ENCODE measurements around the gene RNF34. TPM values are rescaled to one million over a fixed set of nuclear protein-coding genes. Genes with fewer than 3 reads are reported as not detected.

Gene RNF34
- total RNA-seq, 1 donor from 2014 or later: 60.7 TPM

DNA sequence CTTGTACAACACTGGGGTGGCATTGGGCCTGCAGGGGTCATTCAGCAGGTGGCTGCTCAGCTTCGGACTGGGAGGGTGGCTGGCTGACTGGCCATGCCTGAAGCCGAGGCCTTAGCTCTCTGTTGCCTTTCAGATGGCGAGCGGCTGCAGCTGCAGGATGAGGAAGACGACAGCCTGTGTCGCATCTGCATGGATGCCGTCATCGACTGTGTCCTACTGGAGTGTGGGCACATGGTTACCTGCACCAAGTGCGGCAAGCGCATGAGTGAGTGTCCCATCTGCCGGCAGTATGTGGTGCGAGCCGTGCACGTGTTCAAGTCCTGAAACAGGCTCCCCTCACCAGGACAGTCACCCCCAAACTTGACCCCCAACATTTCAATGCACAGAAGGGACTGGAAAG, 23.3 kb downstream of the RNF34 start:
- DNase-seq (ENCODE audit: low read depth, low spot score): no peak
- H3K27ac Mint-ChIP-seq (ENCODE audit: unreplicated experiment): no peak overlapping the region
- H3K4me3 Mint-ChIP-seq: no peak overlapping the region
- H3K4me1 Mint-ChIP-seq: no peaks in the 10 kb centered on the region
- peaks cover 13% of the 10 kb centered on the region for H3K36me3 Mint-ChIP-seq (ENCODE audit: low read depth)
- TF ChIP-seq, protein P1, sequence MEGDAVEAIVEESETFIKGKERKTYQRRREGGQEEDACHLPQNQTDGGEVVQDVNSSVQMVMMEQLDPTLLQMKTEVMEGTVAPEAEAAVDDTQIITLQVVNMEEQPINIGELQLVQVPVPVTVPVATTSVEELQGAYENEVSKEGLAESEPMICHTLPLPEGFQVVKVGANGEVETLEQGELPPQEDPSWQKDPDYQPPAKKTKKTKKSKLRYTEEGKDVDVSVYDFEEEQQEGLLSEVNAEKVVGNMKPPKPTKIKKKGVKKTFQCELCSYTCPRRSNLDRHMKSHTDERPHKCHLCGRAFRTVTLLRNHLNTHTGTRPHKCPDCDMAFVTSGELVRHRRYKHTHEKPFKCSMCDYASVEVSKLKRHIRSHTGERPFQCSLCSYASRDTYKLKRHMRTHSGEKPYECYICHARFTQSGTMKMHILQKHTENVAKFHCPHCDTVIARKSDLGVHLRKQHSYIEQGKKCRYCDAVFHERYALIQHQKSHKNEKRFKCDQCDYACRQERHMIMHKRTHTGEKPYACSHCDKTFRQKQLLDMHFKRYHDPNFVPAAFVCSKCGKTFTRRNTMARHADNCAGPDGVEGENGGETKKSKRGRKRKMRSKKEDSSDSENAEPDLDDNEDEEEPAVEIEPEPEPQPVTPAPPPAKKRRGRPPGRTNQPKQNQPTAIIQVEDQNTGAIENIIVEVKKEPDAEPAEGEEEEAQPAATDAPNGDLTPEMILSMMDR (conservative IDR thresholded peaks at IDR 0.05): no peak
- no peaks in the 10 kb centered on the region for H3K9me3 Mint-ChIP-seq
- no peaks in the 10 kb centered on the region for H3K27me3 Mint-ChIP-seq (ENCODE audit: low read depth)

DNA sequence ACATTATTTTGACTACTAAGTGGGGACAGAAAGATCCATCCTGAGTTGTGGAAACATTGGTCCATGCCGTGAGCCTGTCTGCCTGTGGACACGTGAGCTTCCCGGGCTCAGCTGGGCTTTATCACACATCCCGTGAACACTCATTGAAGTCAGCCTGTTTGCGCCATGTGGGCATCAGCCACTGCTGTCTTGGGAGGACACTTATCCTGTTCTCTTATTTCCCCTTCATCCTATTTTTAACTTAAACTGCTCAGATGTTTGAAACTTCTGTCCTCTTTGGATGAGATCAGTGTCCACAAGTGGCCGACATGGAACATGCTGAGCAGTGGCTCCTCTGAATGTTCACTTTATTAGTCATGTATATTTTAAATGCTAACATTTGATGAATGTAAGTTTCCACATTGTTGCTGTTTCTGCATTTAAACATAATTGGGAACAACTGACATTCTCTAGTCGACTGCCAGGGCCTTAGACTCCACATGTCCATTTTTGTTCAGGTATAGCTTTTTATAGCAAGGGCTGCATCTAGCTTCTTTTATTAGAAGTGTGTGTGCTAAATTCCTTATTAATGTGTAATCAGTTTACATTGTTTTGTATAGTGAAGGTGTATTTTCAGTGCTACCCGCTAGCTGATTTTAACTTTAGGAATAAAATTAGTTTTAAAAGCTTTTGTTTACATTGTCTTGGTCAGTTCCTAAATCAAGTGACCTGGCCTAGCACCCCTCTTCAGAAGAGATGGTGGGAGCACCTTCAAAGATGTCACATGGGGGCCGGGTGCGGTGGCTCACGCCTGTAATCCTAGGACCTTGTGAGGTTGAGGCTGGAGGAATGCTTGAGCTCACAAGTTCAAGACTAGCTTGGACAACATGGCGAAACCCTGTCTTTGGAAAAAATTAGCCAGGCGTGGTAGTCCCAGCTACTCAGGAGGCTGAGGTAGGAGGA, 24.0 kb downstream of the RNF34 start:
- Mint-ChIP-seq H3K4me1 (no peaks in the 10 kb centered on the region), H3K9me3 (no peaks in the 10 kb centered on the region), H3K4me3 (no peak overlapping the region), H3K27ac (ENCODE audit: unreplicated experiment) (no peak overlapping the region), H3K36me3 (ENCODE audit: low read depth) (peaks cover 13% of the 10 kb centered on the region), H3K27me3 (ENCODE audit: low read depth) (no peaks in the 10 kb centered on the region)
- DNase-seq (ENCODE audit: low read depth, low spot score): no peak
- TF ChIP-seq, protein P1 (conservative IDR thresholded peaks at IDR 0.05): no peak

DNA sequence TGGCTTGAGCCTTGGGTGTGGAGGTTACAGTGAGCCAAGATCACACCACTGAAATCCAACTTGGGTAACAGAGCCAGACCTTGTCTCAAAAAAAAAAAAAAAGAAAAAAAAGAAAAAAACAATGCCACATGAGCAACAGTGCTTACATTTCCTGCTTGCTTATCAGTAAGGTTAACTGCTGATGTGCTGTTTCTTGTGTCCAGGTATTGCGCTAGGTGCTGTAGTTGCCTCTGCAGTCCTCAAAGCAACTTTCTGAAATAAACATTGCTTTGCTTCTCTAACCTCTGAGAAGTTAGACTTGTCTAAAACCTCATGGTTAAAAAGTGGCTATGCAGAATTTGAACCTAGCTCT, 24.7 kb downstream of the RNF34 start:
- Mint-ChIP-seq H3K9me3 (no peaks in the 10 kb centered on the region), H3K27me3 (ENCODE audit: low read depth) (no peaks in the 10 kb centered on the region), H3K4me1 (no peaks in the 10 kb centered on the region), H3K27ac (ENCODE audit: unreplicated experiment) (no peak overlapping the region), H3K36me3 (ENCODE audit: low read depth) (peaks cover 15% of the 10 kb centered on the region), H3K4me3 (no peak overlapping the region)
- no peak for DNase-seq (ENCODE audit: low read depth, low spot score)
- TF ChIP-seq, protein P1 (conservative IDR thresholded peaks at IDR 0.05): no peak

DNA sequence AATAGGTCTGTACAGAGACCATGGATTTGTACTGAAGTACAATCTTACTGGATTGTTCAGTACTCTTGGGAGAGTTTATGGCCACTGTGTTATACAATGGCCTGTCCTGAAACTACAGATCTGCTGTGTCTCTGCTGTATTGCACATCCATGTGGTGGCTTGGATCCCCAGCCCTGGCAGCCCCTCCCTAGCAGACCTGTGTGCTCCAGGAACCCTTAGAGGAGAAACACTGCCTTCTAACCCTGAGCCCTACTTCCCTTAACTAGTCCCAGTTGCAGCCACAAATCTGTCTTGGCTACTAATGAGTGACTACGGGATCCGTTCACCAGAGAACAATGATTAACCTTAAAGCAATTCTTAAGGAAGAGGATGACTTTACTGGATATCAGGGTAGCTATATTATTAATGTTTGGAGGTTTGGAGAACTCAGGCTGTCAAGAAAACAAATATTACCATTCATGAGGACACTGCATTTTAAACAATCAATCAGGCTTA, 27.7 kb downstream of the RNF34 start:
- TF ChIP-seq, protein P1 (conservative IDR thresholded peaks at IDR 0.05): no peak
- Mint-ChIP-seq H3K27me3 (ENCODE audit: low read depth) (no peaks in the 10 kb centered on the region), H3K36me3 (ENCODE audit: low read depth) (peaks cover 27% of the 10 kb centered on the region), H3K9me3 (no peaks in the 10 kb centered on the region), H3K4me1 (no peaks in the 10 kb centered on the region), H3K4me3 (no peak overlapping the region), H3K27ac (ENCODE audit: unreplicated experiment) (no peak overlapping the region)
- no peak for DNase-seq (ENCODE audit: low read depth, low spot score)

DNA sequence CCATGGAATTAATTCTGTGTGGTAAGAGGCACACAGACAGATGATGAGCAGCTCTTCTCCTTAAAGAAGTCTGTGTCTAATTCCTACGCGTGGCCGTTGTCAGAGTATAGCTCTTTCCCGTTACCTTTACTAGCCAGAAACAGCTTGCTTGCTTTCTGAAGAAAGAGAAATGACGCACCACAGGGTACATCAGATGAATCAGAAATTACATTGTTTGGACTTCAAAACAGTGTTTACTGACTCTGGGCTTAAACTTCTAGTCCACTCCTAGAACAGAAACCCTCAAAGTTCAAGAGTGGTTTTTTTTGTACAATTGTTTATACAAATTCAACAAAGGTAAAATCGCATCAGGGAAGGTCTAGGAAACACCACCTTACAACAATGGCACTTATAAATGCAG, 29.0 kb downstream of the RNF34 start:
- peaks cover 29% of the 10 kb centered on the region for H3K36me3 Mint-ChIP-seq (ENCODE audit: low read depth)
- TF ChIP-seq, protein P1 (conservative IDR thresholded peaks at IDR 0.05): no peak
- H3K4me3 Mint-ChIP-seq: no peak overlapping the region
- H3K4me1 Mint-ChIP-seq: no peaks in the 10 kb centered on the region
- no peak for DNase-seq (ENCODE audit: low read depth, low spot score)
- H3K27me3 Mint-ChIP-seq (ENCODE audit: low read depth): no peaks in the 10 kb centered on the region
- no peak overlapping the region for H3K27ac Mint-ChIP-seq (ENCODE audit: unreplicated experiment)
- no peaks in the 10 kb centered on the region for H3K9me3 Mint-ChIP-seq
